Erythroblast (primary cell): Measurements from ENCODE around the gene PQBP1.
A peak's percentile ranks its signal among the peaks of the same experiment; 100 is the strongest.

Source experiments
- DNase-seq, 2 experiments: peaks; one replicate each; lab custom pipeline; 2025; lab: John Stamatoyannopoulos, UW
- GATA1 ChIP-seq: IDR thresholded peaks from 2 replicates; pipeline ENCODE4 v1.6.1; 2011; ENCODE audit warnings: low read depth, mild to moderate bottlenecking, control low read depth, low read length, moderate library complexity
- POLR2A ChIP-seq: IDR thresholded peaks from 2 replicates; pipeline ENCODE4 v1.6.1; 2011; ENCODE audit warnings: mild to moderate bottlenecking, low read length

PQBP1 gene

DNA sequence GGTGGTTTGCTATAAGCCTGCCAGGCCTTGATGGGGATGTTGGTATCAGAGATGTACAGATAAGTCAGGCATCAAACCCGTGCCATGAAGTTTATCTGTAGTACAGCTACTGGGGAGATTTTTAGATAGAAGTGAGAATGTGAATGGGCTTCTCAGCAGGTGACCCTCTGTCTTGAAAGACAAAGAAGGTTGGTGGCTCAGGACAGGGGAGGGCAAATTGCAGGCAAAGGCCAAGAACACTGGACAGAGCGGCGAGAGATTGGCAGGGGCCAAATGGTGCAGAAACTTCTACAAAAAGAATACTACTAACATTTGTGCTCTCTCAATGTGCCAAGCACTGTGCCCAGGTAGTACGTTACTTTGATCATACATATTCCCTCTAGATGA lies 23.0 kb downstream of the PQBP1 start:
- TF ChIP-seq POLR2A (no peak), GATA1 (no peak)
- no peak for DNase-seq

DNA sequence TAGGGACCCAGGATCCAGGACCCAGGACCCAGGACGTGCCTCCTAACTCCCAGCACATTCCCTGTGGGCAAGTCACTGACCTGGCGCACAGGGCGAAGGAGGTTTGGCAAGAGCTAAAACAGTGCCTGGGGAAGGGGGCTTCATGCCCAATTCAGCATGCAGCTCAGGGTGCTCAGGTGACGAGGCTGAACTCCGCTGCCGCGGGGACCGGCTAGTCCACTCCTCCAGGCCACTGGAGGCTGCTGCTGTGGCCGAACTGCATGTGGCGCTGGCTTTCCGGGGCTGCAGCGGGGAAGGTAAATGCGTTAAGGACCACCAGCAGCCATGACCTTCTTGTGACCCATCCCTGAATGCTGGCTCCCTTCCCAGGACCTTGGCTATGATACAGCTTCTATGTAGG lies 26.0 kb downstream of the PQBP1 start:
- DNase-seq = no peak
- TF ChIP-seq GATA1 = no peak

DNA sequence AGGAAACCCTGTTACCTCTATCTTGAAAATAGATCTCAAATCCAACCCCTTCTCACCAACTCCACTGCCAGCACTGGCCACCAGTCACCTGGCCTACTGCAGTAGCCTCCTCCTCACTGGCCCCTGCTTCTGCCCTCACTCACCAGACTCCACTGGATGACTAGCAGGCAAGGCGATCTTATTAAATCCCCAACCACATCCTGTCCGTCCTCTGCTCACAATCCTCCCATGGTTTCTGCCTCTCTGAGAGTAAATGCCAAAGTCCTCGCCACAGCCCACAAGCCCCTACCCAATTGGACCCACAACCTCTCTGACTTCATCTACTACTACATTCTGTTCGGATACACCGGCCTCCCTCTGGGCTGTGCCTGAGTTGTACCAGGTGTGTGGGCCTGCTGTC lies 26.5 kb downstream of the PQBP1 start:
- no peak for DNase-seq
- TF ChIP-seq POLR2A (no peak), GATA1 (no peak)

DNA sequence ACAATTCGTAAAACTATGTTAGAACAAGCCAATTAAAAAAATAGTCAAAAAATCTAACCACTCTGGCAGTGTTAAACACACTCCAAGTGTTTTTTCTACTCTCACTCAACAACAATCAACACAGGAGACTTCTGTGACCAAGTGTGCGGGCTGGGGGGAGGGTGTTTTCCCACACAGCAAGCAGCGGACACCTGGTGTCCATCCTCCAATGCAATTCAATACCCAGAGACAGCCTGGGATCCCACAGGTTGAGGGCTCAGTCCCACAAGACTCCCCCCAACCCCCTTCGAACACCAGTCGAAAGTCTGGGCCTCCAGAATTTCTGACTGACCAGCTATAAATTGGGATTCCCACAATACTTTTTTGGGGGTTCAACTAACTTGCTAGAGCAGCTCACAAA lies 29.4 kb downstream of the PQBP1 start:
- TF ChIP-seq POLR2A = no peak
- TF ChIP-seq GATA1 = no peak
- no peak for DNase-seq

DNA sequence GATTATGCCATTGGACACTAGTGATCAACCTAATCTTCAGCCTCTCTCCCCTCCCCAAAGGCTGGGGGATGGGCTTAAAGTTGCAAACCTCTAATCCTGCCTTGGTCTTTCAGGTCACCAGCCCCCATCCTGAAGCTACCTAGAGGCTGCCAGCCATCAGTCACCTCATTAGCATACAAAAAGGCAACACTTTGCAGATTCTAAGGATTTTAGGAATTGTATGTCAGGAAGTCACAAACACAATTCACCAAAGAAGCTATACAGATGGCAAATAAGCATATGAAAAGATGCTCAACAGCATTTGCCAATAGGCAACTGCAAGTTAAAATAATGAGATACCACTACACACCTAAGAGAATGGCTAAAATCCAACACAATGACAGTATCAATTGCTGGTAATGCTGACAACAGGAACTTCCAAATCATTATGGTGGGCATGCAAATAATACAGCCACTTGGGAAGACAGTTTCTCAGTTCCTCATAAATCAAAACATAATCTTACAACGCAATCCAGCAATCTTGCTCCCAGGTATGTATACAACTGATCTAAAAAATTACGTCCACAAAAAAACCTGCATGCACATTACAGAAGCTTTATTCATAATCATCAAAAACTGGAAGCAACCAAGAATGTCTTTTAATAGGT lies 30.1 kb downstream of the PQBP1 start:
- DNase-seq = no peak
- TF ChIP-seq POLR2A = no peak
- TF ChIP-seq GATA1 = no peak

DNA sequence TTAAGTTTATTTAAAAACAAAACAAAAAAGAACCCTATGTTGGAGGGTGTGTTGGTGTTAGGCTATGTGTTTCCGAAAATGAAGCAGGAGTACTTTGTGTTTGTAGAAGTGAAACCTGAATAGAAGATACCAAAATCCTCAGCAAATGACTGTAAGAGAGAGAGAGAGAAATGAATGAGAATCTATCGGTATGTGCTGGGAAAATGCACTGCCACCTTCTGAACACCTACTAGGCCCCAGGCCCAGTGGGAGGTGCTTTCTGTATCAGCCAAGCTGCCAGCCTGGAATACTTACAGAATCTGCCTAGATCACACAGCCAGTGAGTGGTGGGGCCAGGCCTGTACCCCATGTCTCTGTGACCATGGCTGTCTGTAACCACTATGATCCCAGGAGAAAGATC lies 36.0 kb downstream of the PQBP1 start:
- TF ChIP-seq POLR2A (no peak), GATA1 (no peak)
- no peak for DNase-seq

DNA sequence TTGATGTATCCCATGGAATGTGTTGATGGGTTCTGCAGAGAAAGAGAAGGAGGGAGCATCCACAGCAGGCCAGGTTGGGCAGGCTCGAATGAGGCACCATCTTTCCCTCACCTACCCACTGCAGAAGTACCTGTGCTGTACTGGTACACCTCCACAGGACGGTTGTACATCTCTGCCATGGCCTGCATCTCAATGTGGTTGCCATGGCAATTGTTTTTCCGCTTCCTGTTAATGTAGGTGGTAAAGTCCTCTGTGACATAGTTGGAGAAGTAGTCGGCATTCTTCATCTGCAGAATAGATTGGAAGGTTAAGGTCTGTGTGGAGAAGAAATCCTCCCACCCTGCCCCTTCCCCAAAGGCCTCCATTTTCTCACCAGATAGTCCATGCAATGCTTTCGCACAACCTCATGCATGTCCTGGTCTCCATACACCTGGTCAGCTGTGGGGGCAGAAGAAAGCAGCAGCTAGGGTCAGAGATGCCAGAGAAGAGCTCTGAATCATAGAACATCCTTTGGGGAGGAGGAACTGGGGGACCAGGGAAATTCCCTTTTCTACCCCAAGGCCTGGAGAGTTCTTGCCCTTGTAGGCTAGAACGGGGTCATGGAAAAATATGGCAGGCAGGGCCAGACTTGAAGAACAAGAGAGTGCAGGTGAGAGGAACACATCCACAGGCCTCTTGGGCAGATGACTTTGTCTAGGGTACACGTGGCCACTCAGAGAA lies 37.0 kb downstream of the PQBP1 start:
- DNase-seq = no peak
- TF ChIP-seq GATA1 = no peak
- TF ChIP-seq POLR2A = no peak

DNA sequence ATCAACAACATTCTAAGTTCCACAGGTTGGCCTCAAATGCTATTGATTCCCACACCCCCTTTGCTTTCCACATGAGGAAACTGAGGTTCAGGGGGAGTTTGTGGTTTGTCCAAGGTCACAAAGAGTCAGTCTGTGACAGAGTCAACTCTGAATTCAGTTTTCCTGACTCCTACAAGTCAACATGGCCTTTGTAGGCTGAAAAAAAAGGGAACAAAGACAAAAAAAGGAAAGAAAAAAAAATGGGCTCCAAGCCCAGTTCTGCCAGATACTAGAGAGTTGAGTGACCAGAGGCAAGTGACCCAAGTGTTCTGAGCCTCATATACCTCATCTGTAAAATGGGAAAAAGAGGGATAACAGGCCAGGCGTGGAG lies 37.6 kb downstream of the PQBP1 start:
- no peak for DNase-seq
- TF ChIP-seq POLR2A = no peak
- no peak for TF ChIP-seq GATA1

DNA sequence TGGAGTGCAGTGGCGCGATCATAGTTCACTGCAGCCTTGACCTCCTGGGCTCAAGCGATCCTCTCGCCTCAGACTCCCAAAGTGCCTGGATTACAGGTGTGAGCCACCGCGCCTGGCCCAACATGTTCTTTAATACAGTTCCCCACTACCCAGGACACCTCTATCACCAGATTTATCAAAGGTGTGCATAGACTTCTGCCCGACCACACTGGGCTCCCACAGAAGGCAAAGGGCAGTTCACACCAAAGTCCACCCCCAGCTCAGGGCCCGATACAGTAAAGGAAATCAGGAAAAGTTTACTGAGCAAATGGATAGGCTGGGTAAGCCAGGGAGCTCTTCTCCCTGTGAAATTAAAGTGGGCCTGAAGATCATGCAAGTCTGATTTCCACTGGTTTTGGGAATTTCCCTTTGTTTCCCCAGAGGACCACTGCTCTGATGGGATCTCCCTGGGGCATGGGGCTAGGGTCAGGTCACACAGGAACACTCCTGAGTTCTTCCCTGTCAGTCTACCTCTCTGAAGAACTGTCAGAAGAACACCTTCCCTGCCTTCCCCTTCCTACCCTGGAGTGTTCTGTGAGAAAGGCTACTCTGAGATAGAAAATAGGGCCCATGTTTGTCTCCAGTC lies 38.8 kb downstream of the PQBP1 start:
- no peak for DNase-seq
- TF ChIP-seq POLR2A (no peak), GATA1 (no peak)

DNA sequence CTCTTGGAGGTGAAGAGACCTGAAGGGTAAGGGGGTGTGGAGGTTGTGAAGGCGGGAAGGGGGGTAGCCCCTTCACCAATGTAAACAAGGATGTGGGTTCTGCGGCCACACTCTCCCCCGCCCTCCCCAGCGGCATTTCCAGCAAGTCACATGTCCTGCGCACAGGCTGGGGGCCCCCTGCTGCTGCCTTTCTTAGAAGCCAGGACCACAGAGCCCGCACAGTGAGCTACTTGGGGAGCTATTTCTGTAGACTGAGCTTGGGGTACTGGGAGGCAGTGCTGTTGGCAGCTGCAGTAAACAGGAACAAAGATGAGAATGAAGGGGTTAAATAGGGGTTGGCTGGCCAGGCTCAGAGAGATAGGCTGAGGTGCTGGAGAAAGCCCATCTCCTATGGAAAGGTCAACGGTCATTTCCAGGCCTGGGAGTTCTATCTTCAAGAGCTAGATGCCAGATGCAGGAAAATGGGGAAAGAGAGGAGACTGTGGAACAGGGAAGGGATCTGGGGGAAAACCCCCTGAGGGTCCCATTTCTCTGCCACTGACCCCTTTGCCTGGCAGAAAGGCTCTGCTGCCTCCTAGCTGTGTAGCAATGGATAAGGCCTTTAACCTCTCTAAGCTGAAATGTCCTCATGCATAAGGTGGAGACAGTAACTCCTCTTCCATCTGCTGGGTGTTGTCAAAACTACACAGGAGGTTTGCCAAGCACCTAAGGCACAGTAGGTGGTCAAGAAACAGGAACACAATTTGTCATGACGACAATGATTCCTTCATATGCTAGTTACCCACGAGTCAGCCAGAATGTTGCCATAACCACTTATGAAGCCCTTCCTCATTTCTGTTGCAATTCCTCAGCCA lies 39.6 kb downstream of the PQBP1 start:
- DNase-seq = peak; percentile 65 to 67
- TF ChIP-seq GATA1 (no peak), POLR2A (peak; percentile 34)

DNA sequence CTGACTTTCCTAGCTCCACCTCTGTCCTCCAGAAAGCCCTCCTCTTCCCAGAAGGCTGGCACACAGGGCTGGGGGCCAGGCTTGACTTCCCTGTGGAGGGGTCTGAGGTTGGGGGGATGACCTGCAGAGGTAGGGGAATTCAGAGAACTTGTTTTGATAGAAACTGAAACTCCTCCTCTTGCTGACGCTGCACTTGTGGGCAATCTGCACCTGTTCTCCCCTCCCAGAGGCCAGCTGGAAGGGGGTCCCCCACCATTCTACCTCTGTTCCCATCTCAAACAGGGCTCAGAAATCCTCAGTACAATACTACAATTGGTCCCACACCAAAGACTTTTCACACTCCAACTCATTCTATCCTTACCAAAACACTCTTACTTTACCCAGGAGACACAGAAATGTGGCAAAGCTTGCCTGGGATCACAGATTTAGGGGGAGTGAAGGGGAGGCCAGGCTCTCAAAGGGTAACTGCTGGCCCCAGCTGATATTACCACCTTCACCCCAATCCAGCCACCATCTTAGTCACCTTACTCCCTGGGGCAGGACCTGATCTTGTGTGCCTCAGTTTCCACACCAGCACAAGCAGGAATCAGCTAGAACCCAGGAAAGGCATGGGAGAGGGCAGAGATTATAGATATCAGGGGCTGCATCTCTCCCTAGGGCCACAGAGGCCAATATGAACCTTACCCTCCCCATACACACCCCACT lies 41.1 kb downstream of the PQBP1 start:
- peak in 1 of 2 experiments; percentile 25 for DNase-seq

DNA sequence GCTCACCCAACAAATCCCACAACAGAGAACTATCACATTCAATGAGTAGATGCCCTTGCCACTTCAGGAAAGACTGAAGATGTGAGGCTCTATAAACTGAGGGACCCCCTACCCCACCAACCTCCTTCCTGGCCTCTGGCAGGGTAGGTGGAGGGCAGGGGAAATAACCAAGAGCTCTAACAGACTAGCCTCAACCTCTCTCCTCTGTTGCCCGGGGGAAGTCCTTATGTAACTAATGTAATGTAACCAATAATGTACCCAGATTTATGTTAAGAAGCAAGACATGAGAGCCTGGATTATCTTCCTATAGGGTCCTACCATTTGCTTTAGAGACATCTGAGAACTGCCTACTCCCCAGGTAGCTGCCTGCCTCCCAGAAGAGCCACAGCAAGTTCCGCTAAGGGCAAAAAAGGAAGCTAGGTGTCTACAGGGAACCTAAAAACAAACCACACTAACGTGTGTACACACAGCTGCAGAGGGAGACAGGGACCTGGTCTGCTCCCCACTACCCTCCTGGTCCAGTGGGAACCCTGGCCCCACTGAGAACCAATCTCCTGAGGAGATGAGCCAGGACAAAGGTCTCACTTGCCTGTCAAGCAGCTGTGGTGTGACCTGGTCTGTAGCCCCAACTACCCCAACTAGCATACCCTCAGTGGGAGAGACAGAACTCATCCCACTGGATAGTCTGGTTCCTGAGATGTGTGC lies 41.9 kb downstream of the PQBP1 start:
- DNase-seq = no peak
- TF ChIP-seq POLR2A (no peak), GATA1 (no peak)

More for the DNA sequence above, 41.1 kb downstream of the PQBP1 start:
- TF ChIP-seq GATA1 = no peak
- TF ChIP-seq POLR2A = no peak
